LoVo (cell line): Measurements from ENCODE around the gene WFIKKN2.
A peak's percentile ranks its signal among the peaks of the same experiment; 100 is the strongest.

Experiments used
- DNase-seq: peaks from one replicate; pipeline ENCODE4 v3.0.0-alpha.2; 2016; ENCODE audit warnings: low spot score

Gene WFIKKN2

GRCh38 chr17:50834429-50835300 is 721 bp upstream of the WFIKKN2 start:
- DNase-seq = no peak

- no peak for DNase-seq
Observed at GRCh38 chr17:50836826-50837225, 1.4 kb downstream of the WFIKKN2 start.

- no peak for DNase-seq
Observed at GRCh38 chr17:50837286-50837979, 2.0 kb downstream of the WFIKKN2 start.

GRCh38 chr17:50837980-50838954 is 2.9 kb downstream of the WFIKKN2 start:
- DNase-seq = no peak

GRCh38 chr17:50839591-50840310 is 4.4 kb downstream of the WFIKKN2 start:
- no peak for DNase-seq

GRCh38 chr17:50840311-50840851 is 5.0 kb downstream of the WFIKKN2 start:
- no peak for DNase-seq

- DNase-seq = no peak
Observed at GRCh38 chr17:50841277-50841948, 6.0 kb downstream of the WFIKKN2 start.

GRCh38 chr17:50841949-50842354 is 6.6 kb downstream of the WFIKKN2 start:
- DNase-seq = peak; percentile 72

GRCh38 chr17:50842506-50843149 is 7.2 kb downstream of the WFIKKN2 start:
- DNase-seq = no peak

GRCh38 chr17:50843150-50843905 is 7.9 kb downstream of the WFIKKN2 start:
- DNase-seq = no peak

- no peak for DNase-seq
Observed at GRCh38 chr17:50844117-50844700, 8.8 kb downstream of the WFIKKN2 start.

- peak; percentile 43 for DNase-seq
Observed at GRCh38 chr17:50845240-50846147, 10.1 kb downstream of the WFIKKN2 start.

GRCh38 chr17:50847566-50847965 is 12.2 kb downstream of the WFIKKN2 start:
- DNase-seq = no peak

GRCh38 chr17:50848039-50848438 is 12.7 kb downstream of the WFIKKN2 start:
- DNase-seq = no peak

- DNase-seq = no peak
Observed at GRCh38 chr17:50848711-50849110, 13.3 kb downstream of the WFIKKN2 start.

- no peak for DNase-seq
Observed at GRCh38 chr17:50850640-50851039, 15.3 kb downstream of the WFIKKN2 start.

- DNase-seq = no peak
Observed at GRCh38 chr17:50853015-50853615, 17.7 kb downstream of the WFIKKN2 start.
